Measurements from ENCODE around the gene BMP8A.

DNA sequence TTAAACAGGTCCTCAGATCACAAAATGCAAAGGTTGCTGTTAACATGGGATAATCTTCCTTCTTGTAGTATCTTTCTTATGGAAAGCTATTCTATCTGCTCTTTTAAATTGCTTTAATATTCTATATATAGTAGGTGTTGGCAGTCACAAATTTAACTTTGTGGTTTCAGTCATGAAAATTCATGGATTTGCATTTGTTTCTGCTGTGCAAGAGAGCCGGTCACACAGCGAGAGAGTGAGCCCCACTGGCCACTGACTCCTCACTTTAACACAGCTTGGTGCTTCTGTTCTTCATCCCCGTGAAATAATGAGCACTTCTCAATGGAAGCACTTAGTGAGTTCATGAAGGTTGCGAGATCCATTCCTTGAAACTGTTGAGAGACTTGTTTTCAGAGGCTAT is 18.1 kb upstream of the BMP8A start:
- TF ChIP-seq CTCF (IDR thresholded peaks at IDR 0.05) (no peak), ZFX (IDR thresholded peaks at IDR 0.05; ENCODE audit: borderline replicate concordance) (no peak)

Data from 22Rv1 (cell line).